Measurements from ENCODE around the gene CLMN. TPM values are rescaled to one million over a fixed set of nuclear protein-coding genes. Genes with fewer than 3 reads are reported as not detected.

The CLMN gene
- total RNA-seq, 1 experiment from 2014 or later, result 8.6 TPM

DNA sequence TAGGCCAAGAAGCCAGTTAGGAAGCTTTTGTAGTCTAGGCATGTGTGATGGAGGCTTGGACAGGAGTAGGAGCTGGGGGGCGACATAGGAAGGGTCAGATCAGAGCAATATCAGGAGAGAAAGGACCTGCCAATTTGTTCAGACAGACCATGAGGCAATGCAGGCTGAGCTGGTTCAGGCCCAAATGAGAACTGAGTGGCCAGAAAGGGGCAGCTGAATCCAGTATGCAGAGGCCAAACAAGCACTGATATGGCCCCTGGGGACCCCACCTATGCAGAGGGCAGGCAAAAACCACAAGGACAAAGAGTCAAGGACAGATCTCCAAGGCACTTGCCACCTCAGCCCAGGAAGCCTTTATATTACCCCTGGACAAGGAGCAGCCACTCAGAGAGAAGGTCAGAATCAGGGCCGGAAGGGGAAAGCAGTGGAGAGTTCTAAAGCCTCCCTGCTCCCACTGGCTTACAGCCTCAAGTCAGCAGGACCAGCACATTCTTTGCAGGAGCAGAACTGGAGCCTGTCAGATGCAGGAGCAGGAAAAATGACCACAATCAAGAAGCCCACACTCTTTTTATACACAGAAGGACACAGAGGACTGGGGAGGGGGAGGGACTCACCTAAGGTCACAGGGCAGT is 37.2 kb downstream of the CLMN start:
- Histone ChIP-seq H3K27me3 (replicated peaks; ENCODE audit: insufficient read depth, low read depth, low read length, poor library complexity) (no peaks in the 10 kb centered on the region), H3K9me3 (ENCODE audit: low read depth, low read length, poor library complexity, severe bottlenecking) (no peaks in the 10 kb centered on the region), H3K4me3 (ENCODE audit: low read depth, low read length, poor library complexity, severe bottlenecking) (no peak overlapping the region), H3K4me1 (ENCODE audit: insufficient read depth, low read length, poor library complexity, severe bottlenecking) (no peaks in the 10 kb centered on the region), H3K27ac (ENCODE audit: low read depth, low read length, poor library complexity, severe bottlenecking) (no peak overlapping the region), H3K36me3 (ENCODE audit: insufficient read depth, low read length, poor library complexity, severe bottlenecking) (no peaks in the 10 kb centered on the region)
- TF ChIP-seq EZH2 (IDR thresholded peaks at IDR 0.05; ENCODE audit: borderline replicate concordance, low read depth, low read length, poor library complexity, severe bottlenecking), result no peak
- TF ChIP-seq, protein P1, sequence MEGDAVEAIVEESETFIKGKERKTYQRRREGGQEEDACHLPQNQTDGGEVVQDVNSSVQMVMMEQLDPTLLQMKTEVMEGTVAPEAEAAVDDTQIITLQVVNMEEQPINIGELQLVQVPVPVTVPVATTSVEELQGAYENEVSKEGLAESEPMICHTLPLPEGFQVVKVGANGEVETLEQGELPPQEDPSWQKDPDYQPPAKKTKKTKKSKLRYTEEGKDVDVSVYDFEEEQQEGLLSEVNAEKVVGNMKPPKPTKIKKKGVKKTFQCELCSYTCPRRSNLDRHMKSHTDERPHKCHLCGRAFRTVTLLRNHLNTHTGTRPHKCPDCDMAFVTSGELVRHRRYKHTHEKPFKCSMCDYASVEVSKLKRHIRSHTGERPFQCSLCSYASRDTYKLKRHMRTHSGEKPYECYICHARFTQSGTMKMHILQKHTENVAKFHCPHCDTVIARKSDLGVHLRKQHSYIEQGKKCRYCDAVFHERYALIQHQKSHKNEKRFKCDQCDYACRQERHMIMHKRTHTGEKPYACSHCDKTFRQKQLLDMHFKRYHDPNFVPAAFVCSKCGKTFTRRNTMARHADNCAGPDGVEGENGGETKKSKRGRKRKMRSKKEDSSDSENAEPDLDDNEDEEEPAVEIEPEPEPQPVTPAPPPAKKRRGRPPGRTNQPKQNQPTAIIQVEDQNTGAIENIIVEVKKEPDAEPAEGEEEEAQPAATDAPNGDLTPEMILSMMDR (conservative IDR thresholded peaks at IDR 0.05; ENCODE audit: low read depth, low read length), result no peak
- no peak for DNase-seq (ENCODE audit: low spot score)
- ChIA-PET POLR2A (ENCODE audit: low non-redundant PET) (no interaction called here), CTCF (no interaction called here)
- BruUV-seq (replicated peaks), result no TSS peak
- intact Hi-C loops (cut with micrococcal nuclease; ENCODE audit: unreplicated experiment), result no loop called here

DNA sequence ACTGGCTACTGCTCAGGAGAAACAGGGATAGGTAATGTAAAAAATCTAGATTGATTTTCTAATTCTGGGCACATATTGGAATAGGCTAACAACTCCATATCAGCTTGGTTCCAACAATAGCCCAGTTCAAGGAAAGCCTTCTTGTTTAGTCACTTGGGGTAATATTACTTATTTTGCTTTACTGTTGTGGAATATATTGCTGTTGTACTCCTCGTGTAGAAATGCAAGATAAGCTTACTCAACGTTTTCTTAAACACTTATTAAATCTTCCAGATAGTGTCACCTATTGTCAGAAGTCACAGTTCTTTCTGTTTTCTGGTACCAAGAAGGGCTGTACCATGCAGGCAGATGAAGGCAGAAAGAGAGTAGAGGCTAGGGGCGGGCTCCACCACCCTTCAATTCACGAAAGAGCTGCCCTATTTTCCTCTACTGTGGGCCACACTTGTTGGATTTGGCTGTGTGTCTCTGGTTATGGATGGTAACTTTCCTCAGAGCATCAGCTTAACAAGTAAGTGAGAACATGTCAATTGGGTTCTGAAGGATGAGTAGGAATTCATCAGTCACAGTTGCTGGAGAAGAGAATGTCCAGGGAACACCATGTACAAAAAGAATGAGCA is 38.0 kb downstream of the CLMN start:
- TF ChIP-seq EZH2 (IDR thresholded peaks at IDR 0.05; ENCODE audit: borderline replicate concordance, low read depth, low read length, poor library complexity, severe bottlenecking), result no peak
- TF ChIP-seq, protein P1 (conservative IDR thresholded peaks at IDR 0.05; ENCODE audit: low read depth, low read length), result no peak
- no TSS peak for BruUV-seq (replicated peaks)
- H3K27me3 ChIP-seq (replicated peaks; ENCODE audit: insufficient read depth, low read depth, low read length, poor library complexity), result no peaks in the 10 kb centered on the region
- CTCF ChIA-PET, result no interaction called here
- H3K36me3 ChIP-seq (ENCODE audit: insufficient read depth, low read length, poor library complexity, severe bottlenecking), result no peaks in the 10 kb centered on the region
- intact Hi-C loops (cut with micrococcal nuclease; ENCODE audit: unreplicated experiment), result no loop called here
- POLR2A ChIA-PET (ENCODE audit: low non-redundant PET), result no interaction called here
- no peaks in the 10 kb centered on the region for H3K9me3 ChIP-seq (ENCODE audit: low read depth, low read length, poor library complexity, severe bottlenecking)
- no peaks in the 10 kb centered on the region for H3K4me1 ChIP-seq (ENCODE audit: insufficient read depth, low read length, poor library complexity, severe bottlenecking)
- no peak overlapping the region for H3K27ac ChIP-seq (ENCODE audit: low read depth, low read length, poor library complexity, severe bottlenecking)
- no peak for DNase-seq (ENCODE audit: low spot score)
- no peak overlapping the region for H3K4me3 ChIP-seq (ENCODE audit: low read depth, low read length, poor library complexity, severe bottlenecking)

DNA sequence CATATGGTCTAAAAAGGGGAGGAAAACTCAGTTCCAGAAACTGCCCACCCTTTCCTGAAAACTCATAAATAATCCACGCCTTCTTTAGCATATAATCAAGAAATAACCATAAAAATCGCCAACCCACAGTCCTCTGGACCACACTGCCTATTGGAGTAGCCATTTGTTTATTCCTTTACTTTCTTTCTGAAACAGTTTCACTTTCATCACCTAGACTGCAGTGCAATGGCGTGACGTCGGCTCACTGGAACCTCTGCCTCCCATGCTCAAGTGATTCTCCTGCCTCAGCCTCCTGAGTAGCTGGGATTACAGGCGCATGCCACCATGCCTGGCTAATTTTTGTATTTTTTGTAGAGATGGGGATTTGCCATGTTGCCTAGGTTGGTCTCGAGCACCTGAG is 44.2 kb downstream of the CLMN start:
- BruUV-seq (replicated peaks), result no TSS peak
- no peak overlapping the region for H3K4me3 ChIP-seq (ENCODE audit: low read depth, low read length, poor library complexity, severe bottlenecking)
- H3K9me3 ChIP-seq (ENCODE audit: low read depth, low read length, poor library complexity, severe bottlenecking), result no peaks in the 10 kb centered on the region
- peaks cover 11% of the 10 kb centered on the region for H3K4me1 ChIP-seq (ENCODE audit: insufficient read depth, low read length, poor library complexity, severe bottlenecking)
- CTCF ChIA-PET, result no interaction called here
- POLR2A ChIA-PET (ENCODE audit: low non-redundant PET), result no interaction called here
- H3K36me3 ChIP-seq (ENCODE audit: insufficient read depth, low read length, poor library complexity, severe bottlenecking), result no peaks in the 10 kb centered on the region
- TF ChIP-seq, protein P1 (conservative IDR thresholded peaks at IDR 0.05; ENCODE audit: low read depth, low read length), result no peak
- no peak for TF ChIP-seq EZH2 (IDR thresholded peaks at IDR 0.05; ENCODE audit: borderline replicate concordance, low read depth, low read length, poor library complexity, severe bottlenecking)
- intact Hi-C loops (cut with micrococcal nuclease; ENCODE audit: unreplicated experiment), result no loop called here
- DNase-seq (ENCODE audit: low spot score), result no peak
- no peak overlapping the region for H3K27ac ChIP-seq (ENCODE audit: low read depth, low read length, poor library complexity, severe bottlenecking)
- H3K27me3 ChIP-seq (replicated peaks; ENCODE audit: insufficient read depth, low read depth, low read length, poor library complexity), result no peaks in the 10 kb centered on the region
